ENCODE data around the gene C9orf85. TPM values are rescaled to one million over a fixed set of nuclear protein-coding genes. Genes with fewer than 3 reads are reported as not detected.

Gene C9orf85
- total and polyA plus RNA-seq, 2 of the 8 experiments (the other 6 are each of a cell fraction or from before 2014, with no cell fraction given), result 6.3 to 14.5 TPM

DNA sequence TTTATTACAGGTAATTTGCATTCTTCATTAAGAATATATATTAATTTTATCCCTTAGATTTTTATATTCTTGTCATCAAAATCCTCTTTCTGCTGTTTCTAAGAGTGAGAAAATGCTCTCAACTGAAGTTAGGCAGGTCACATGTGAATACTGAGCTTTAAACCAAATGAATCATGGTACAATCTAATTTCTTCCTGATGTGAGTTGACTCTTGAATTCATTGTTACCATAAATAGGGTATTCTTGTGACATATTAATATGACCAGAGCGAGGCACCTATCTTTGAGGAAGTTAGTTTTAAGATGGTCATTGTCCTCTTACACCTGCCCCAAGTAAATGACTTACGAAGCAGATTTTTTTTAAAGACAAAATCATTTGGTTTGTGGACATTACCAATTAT lies 17.4 kb downstream of the C9orf85 start (continued):
- TF ChIP-seq PHF8 (conservative IDR thresholded peaks at IDR 0.05; ENCODE audit: low read depth, low read length) (no peak), RBBP5 (IDR thresholded peaks at IDR 0.05; ENCODE audit: borderline replicate concordance, low read depth, low read length) (no peak)
- TF ChIP-seq, protein P1, sequence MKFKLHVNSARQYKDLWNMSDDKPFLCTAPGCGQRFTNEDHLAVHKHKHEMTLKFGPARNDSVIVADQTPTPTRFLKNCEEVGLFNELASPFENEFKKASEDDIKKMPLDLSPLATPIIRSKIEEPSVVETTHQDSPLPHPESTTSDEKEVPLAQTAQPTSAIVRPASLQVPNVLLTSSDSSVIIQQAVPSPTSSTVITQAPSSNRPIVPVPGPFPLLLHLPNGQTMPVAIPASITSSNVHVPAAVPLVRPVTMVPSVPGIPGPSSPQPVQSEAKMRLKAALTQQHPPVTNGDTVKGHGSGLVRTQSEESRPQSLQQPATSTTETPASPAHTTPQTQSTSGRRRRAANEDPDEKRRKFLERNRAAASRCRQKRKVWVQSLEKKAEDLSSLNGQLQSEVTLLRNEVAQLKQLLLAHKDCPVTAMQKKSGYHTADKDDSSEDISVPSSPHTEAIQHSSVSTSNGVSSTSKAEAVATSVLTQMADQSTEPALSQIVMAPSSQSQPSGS (IDR thresholded peaks at IDR 0.05; ENCODE audit: low read length), result no peak
